C4-2B (cell line): ENCODE results near the gene FOLR1.

Source experiments
- ZFX ChIP-seq: fragments of 450-650 bp; IDR thresholded peaks from 2 replicates; pipeline ENCODE4 v1.6.1; 2017
- TF ChIP-seq, protein P1 (sequence below): fragments of 450-650 bp; conservative IDR thresholded peaks from 2 replicates; pipeline ENCODE4 v1.5.1; 2017; ENCODE audit warnings: mild to moderate bottlenecking

- TF ChIP-seq, protein P1, sequence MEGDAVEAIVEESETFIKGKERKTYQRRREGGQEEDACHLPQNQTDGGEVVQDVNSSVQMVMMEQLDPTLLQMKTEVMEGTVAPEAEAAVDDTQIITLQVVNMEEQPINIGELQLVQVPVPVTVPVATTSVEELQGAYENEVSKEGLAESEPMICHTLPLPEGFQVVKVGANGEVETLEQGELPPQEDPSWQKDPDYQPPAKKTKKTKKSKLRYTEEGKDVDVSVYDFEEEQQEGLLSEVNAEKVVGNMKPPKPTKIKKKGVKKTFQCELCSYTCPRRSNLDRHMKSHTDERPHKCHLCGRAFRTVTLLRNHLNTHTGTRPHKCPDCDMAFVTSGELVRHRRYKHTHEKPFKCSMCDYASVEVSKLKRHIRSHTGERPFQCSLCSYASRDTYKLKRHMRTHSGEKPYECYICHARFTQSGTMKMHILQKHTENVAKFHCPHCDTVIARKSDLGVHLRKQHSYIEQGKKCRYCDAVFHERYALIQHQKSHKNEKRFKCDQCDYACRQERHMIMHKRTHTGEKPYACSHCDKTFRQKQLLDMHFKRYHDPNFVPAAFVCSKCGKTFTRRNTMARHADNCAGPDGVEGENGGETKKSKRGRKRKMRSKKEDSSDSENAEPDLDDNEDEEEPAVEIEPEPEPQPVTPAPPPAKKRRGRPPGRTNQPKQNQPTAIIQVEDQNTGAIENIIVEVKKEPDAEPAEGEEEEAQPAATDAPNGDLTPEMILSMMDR, result no peak
- no peak for TF ChIP-seq ZFX
Observed at GRCh38 chr11:72208281-72208680, 16.3 kb downstream of the FOLR1 start.
